ENCODE measurements around the gene NCBP2L.

GRCh38 chrX:107775734-107776511 is 1.6 kb upstream of the NCBP2L start, which contains the start of gene TSC22D3:
- no peak for TF ChIP-seq POLR2AphosphoS5 (IDR thresholded peaks at IDR 0.05; ENCODE audit: low read depth)
- no peak for TF ChIP-seq CTCF (conservative IDR thresholded peaks at IDR 0.05; ENCODE audit: low read depth in 2 of 2)
- no peak for TF ChIP-seq EZH2 (IDR thresholded peaks at IDR 0.05; ENCODE audit: low read depth, unreplicated experiment)
- TF ChIP-seq CREB1 (CRISPR knock-in tag; IDR thresholded peaks at IDR 0.05; ENCODE audit: low read depth) = no peak
- no peak for TF ChIP-seq EZH2phosphoT487 (IDR thresholded peaks at IDR 0.05; ENCODE audit: unreplicated experiment)
- no peak for TF ChIP-seq NANOG (IDR thresholded peaks at IDR 0.05; ENCODE audit: borderline replicate concordance)

Measured in GM23338 (cell line).